Right atrium auricular region (tissue), 2 donors: Measurements from ENCODE around the gene TEDC2. TPM values are rescaled to one million over a fixed set of nuclear protein-coding genes. Genes with fewer than 3 reads are reported as not detected.

Experiments
- DNase-seq: peaks from one replicate; pipeline ENCODE4 v3.0.0-alpha.2; 2019; ENCODE audit warnings: low spot score
- H3K27ac ChIP-seq, 2 donors: fragments of 200-600 bp; sonication (generic); 1 replicate in 1 of 2; 2 replicates in 1 of 2; pipeline ENCODE4 v1.5.1; 2016 to 2019
- H3K27me3 ChIP-seq, 2 donors: fragments of 200-600 bp; sonication (generic); one replicate each; pipeline versions ENCODE4 v1.5.1 to v1.6.0; 2017 to 2019
- H3K36me3 ChIP-seq: fragments of 200-600 bp; sonication (generic); one replicate; pipeline ENCODE4 v1.5.1; 2016
- H3K4me1 ChIP-seq, 2 donors: fragments of 200-600 bp; sonication (generic); one replicate each; pipeline versions ENCODE4 v1.5.1 to v1.6.0; 2017 to 2019
- H3K4me3 ChIP-seq, 2 donors: fragments of 200-600 bp; sonication (generic); 1 replicate in 1 of 2; 2 replicates in 1 of 2; pipeline ENCODE4 v1.5.1; 2017 to 2019; ENCODE audit warnings: mild to moderate bottlenecking in 1 of 2, moderate library complexity in 1 of 2
- H3K9me3 ChIP-seq, 2 donors: fragments of 200-600 bp; sonication (generic); one replicate each; pipeline ENCODE4 v1.5.1; 2019
- total RNA-seq, 2 donors: library from RNA; depleted of rRNA; stranded (reverse); fragments of >200 nt; gene quantifications; one replicate each; pipeline ENCODE4 v1.1.0, GENCODE V29; 2016
- TF ChIP-seq, protein P1 (sequence below), 2 donors: fragments of 200-600 bp; sonication (generic); IDR thresholded peaks; one replicate each; pipeline ENCODE4 v1.5.1; 2019; ENCODE audit warnings: antibody characterized with exemption in 2 of 2

TEDC2 gene
- total RNA-seq, 2 donors from 2014 or later: 0.63 to 4.1 TPM

DNA sequence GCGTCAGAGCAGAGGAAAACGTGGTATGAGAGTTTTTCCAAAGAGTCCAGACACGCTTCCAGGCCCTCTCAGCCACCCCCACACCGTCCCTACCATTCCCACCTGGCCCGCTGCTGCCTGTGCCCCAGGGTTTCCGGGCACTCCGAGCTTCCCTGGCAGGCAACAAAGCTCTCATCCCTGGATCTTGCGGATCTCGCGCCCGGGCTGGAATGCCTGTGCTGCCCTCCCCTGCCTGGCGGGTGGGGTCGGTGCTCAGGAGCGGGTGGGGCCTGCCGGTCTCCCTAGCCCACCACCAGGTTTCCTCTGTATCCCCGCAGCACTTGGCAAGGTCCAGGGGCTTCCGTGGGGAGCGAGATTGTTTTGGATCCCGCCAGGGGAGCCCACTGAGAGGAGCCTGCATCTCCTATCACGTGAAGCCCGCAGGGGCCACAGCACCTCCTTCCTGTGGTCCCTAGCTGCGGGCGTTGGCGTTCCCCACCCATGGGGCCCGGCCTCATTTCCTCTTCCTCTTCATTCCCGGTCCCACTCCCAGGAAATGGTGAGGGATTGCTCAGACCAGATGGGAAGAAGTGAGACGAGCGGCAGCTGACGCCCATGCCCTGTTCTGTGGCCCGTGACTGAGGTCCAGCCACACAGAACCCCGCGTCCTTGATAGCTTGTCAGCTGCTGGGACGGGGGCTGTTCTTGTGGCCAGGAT lies 26.1 kb downstream of the TEDC2 start:
- DNase-seq: no peak
- Histone ChIP-seq H3K27ac (peak overlapping the region in 1 of 2 donors; percentile 31), H3K4me3 (peak overlapping the region in 1 of 2 donors; percentile 22), H3K9me3 (no peaks in the 10 kb centered on the region), H3K36me3 (no peaks in the 10 kb centered on the region), H3K4me1 (peaks cover 0 to 36% of the 10 kb centered on the region in 2 donors), H3K27me3 (no peaks in the 10 kb centered on the region)
- TF ChIP-seq, protein P1, sequence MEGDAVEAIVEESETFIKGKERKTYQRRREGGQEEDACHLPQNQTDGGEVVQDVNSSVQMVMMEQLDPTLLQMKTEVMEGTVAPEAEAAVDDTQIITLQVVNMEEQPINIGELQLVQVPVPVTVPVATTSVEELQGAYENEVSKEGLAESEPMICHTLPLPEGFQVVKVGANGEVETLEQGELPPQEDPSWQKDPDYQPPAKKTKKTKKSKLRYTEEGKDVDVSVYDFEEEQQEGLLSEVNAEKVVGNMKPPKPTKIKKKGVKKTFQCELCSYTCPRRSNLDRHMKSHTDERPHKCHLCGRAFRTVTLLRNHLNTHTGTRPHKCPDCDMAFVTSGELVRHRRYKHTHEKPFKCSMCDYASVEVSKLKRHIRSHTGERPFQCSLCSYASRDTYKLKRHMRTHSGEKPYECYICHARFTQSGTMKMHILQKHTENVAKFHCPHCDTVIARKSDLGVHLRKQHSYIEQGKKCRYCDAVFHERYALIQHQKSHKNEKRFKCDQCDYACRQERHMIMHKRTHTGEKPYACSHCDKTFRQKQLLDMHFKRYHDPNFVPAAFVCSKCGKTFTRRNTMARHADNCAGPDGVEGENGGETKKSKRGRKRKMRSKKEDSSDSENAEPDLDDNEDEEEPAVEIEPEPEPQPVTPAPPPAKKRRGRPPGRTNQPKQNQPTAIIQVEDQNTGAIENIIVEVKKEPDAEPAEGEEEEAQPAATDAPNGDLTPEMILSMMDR (IDR thresholded peaks at IDR 0.05): no peak

GRCh38 chr16:2486645-2487516 lies 27.0 kb downstream of the TEDC2 start:
- no peaks in the 10 kb centered on the region for H3K36me3 ChIP-seq
- TF ChIP-seq, protein P1 (IDR thresholded peaks at IDR 0.05): peak in 1 of 2 donors; percentile 65
- DNase-seq: no peak
- H3K4me3 ChIP-seq: no peak overlapping the region
- H3K27me3 ChIP-seq: no peaks in the 10 kb centered on the region
- peaks cover 0 to 36% of the 10 kb centered on the region in 2 donors for H3K4me1 ChIP-seq
- peak overlapping the region in 1 of 2 donors; percentile 31 for H3K27ac ChIP-seq
- H3K9me3 ChIP-seq: no peaks in the 10 kb centered on the region

GRCh38 chr16:2487517-2487842 lies 27.6 kb downstream of the TEDC2 start:
- Histone ChIP-seq H3K4me1 (peaks cover 0 to 30% of the 10 kb centered on the region in 2 donors), H3K27ac (no peak overlapping the region), H3K4me3 (no peak overlapping the region), H3K27me3 (no peaks in the 10 kb centered on the region), H3K36me3 (no peaks in the 10 kb centered on the region), H3K9me3 (no peaks in the 10 kb centered on the region)
- TF ChIP-seq, protein P1 (IDR thresholded peaks at IDR 0.05): no peak
- no peak for DNase-seq

DNA sequence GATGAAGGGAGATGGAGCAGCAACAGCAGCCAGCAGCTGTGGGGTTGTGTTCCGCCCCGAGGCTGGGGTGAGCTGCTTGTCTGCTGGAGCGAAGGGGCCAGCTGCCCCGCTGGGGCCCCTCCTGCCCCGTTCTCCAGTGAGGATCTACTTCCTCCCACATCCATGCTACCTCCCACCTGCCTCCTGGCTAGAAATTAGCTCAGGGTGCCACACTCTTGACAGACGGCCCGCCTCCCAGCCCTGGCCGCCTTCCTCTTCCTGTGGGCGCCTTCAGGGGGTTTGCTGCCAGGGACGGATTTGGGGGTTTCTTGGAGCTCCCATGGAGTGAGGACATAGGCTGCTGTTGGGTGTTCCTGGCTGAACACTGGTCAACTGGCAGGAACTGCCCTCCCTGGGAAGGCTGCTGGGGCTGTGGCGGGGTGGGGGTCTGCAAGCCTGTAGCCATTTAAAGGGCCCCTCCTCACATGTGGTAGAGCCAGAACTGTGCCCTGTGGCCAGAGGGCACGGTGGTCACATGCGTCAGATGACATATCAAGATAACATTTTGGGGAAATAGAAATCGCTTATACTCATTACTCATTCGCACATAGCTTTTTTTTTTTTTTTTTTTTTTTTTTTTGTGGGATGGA lies 28.1 kb downstream of the TEDC2 start:
- Histone ChIP-seq H3K27ac (no peak overlapping the region), H3K4me3 (no peak overlapping the region), H3K9me3 (no peaks in the 10 kb centered on the region), H3K27me3 (no peaks in the 10 kb centered on the region), H3K4me1 (peaks cover 0 to 25% of the 10 kb centered on the region in 2 donors), H3K36me3 (no peaks in the 10 kb centered on the region)
- no peak for DNase-seq
- TF ChIP-seq, protein P1 (IDR thresholded peaks at IDR 0.05): no peak

- no peak for DNase-seq
- Histone ChIP-seq H3K4me3 (no peak overlapping the region), H3K27me3 (no peaks in the 10 kb centered on the region)
Measured at GRCh38 chr16:2489581-2489980, 29.7 kb downstream of the TEDC2 start.

More at GRCh38 chr16:2489581-2489980, 29.7 kb downstream of the TEDC2 start:
- Histone ChIP-seq H3K4me1 (peaks cover 0 to 14% of the 10 kb centered on the region in 2 donors), H3K9me3 (no peaks in the 10 kb centered on the region), H3K36me3 (no peaks in the 10 kb centered on the region), H3K27ac (no peak overlapping the region)
- TF ChIP-seq, protein P1 (IDR thresholded peaks at IDR 0.05): no peak
